ENCODE measurements around the gene COTL1.

- TF ChIP-seq RAD21 (IDR thresholded peaks at IDR 0.05; ENCODE audit: low read length) = no peak
- no peak for TF ChIP-seq EP300 (IDR thresholded peaks at IDR 0.05; ENCODE audit: borderline replicate concordance in 1 of 2, low read depth in 1 of 2, low read length in 1 of 2)
- no peak for TF ChIP-seq FOXM1 (IDR thresholded peaks at IDR 0.05; ENCODE audit: low read depth)
- TF ChIP-seq CTCF (IDR thresholded peaks at IDR 0.05) = no peak
- TF ChIP-seq JUND (IDR thresholded peaks at IDR 0.05) = no peak
- no peak for TF ChIP-seq NFIC (IDR thresholded peaks at IDR 0.05; ENCODE audit: borderline replicate concordance)
- TF ChIP-seq USF2 (IDR thresholded peaks at IDR 0.05; ENCODE audit: borderline replicate concordance, low read depth, low read length) = no peak
- TF ChIP-seq POLR2AphosphoS5 (IDR thresholded peaks at IDR 0.05; ENCODE audit: low read depth, low read length) = no peak
- TF ChIP-seq IRF3 (IDR thresholded peaks at IDR 0.05; ENCODE audit: low read depth, low read length) = no peak
- no peak for TF ChIP-seq SMC3 (IDR thresholded peaks at IDR 0.05; ENCODE audit: low read depth, low read length)
- TF ChIP-seq RCOR1 (IDR thresholded peaks at IDR 0.05; ENCODE audit: low read length) = no peak
- TF ChIP-seq TAF1 (IDR thresholded peaks at IDR 0.05; ENCODE audit: borderline replicate concordance, low read depth, low read length) = no peak
- no peak for TF ChIP-seq REST (IDR thresholded peaks at IDR 0.05; ENCODE audit: low read depth, low read length)
- no peak for TF ChIP-seq EZH2phosphoT487 (IDR thresholded peaks at IDR 0.05; ENCODE audit: borderline replicate concordance, low read depth)
Observed at GRCh38 chr16:84563064-84563715, 54.7 kb downstream of the COTL1 start.

Data from SK-N-SH (cell line).